Measurements from ENCODE around the gene PTBP3.

- TF ChIP-seq CTCF (IDR thresholded peaks at IDR 0.05) (no peak), POLR2A (IDR thresholded peaks at IDR 0.05) (no peak)
Observed at GRCh38 chr9:112283582-112284253, 49.7 kb downstream of the PTBP3 start.
